Heart left ventricle (tissue), 16 donors: Measurements from ENCODE around the gene ARHGAP26. TPM values are rescaled to one million over a fixed set of nuclear protein-coding genes. Genes with fewer than 3 reads are reported as not detected.
A peak's percentile ranks its signal among the peaks of the same experiment; 100 is the strongest.

Experiments used
- ATAC-seq, 4 donors: fragments of 200-7000 bp; cut with Tn5 transposase; one replicate each; pipeline ENCODE4 v1.9.1; 2020 to 2022; ENCODE audit warnings: moderate library complexity in 4 of 4, mild to moderate bottlenecking in 3 of 4, moderate number of reproducible peaks in 1 of 4
- DNase-seq, 5 donors: peaks; one replicate each; pipeline ENCODE4 v3.0.0-alpha.2; 2020
- H3K27ac ChIP-seq, 12 donors: fragments of 200-600 bp; sonication (generic) in 4 of 12; one replicate each; pipeline versions ENCODE4 v1.5.0 to v1.8.0; 2016 to 2022; ENCODE audit warnings: mild to moderate bottlenecking in 2 of 12
- H3K27me3 ChIP-seq, 9 donors: fragments of 200-600 bp; sonication (generic) in 2 of 9; one replicate each; pipeline versions ENCODE4 v1.5.1 to v1.8.0; 2016 to 2022; ENCODE audit warnings: mild to moderate bottlenecking in 3 of 9
- H3K36me3 ChIP-seq, 9 donors: fragments of 200-600 bp; sonication (generic) in 2 of 9; one replicate each; pipeline versions ENCODE4 v1.5.0 to v1.8.0; 2018 to 2022; ENCODE audit warnings: mild to moderate bottlenecking in 2 of 9
- H3K4me1 ChIP-seq, 12 donors: fragments of 200-600 bp; sonication (generic) in 4 of 12; one replicate each; pipeline versions ENCODE4 v1.5.0 to v1.8.0; 2016 to 2022; ENCODE audit warnings: mild to moderate bottlenecking in 3 of 12
- H3K4me3 ChIP-seq, 12 donors: fragments of 200-600 bp; sonication (generic) in 4 of 12; one replicate each; pipeline versions ENCODE4 v1.5.0 to v1.8.0; 2017 to 2022; ENCODE audit warnings: mild to moderate bottlenecking in 9 of 12, moderate library complexity in 4 of 12
- H3K9me3 ChIP-seq, 12 donors: fragments of 200-600 bp; sonication (generic) in 4 of 12; one replicate each; pipeline versions ENCODE4 v1.5.0 to v1.8.0; 2016 to 2022; ENCODE audit warnings: mild to moderate bottlenecking in 1 of 12
- CTCF ChIP-seq, 12 donors: fragments of 200-600 bp; sonication (generic) in 4 of 12; IDR thresholded peaks; one replicate each; pipeline versions ENCODE4 v1.5.0 to v1.8.0; 2018 to 2022; ENCODE audit warnings: antibody characterized with exemption in 12 of 12, mild to moderate bottlenecking in 5 of 12
- POLR2A ChIP-seq, 2 donors: fragments of 450-650 bp; IDR thresholded peaks; one replicate each; pipeline ENCODE4 v1.6.1; 2017; ENCODE audit warnings: antibody characterized with exemption in 2 of 2, mild to moderate bottlenecking in 2 of 2, moderate library complexity in 2 of 2
- WGBS, 4 donors: extraction: QIAGEN DNeasy Blood & Tissue Kit in 2 of 4; methylation state at CpG; one replicate each; pipeline versions ENCODE4 v1.1.5 to v1.1.7; 2013 to 2018; 5-methylcytosine and 5-hydroxymethylcytosine counted together
- intact Hi-C, 10 donors: fragments of 100-400 bp; cut with DNase I; formaldehyde crosslinking; loops; one replicate each; pipeline versions ENCODE4 v1.11.1 to v1.14.2; 2022
- polyA plus RNA-seq, 2 donors: library from polyadenylated mRNA; stranded (reverse); fragments of 200-250 nt; gene quantifications; one replicate each; pipeline ENCODE4 v1.2.3, GENCODE V29; 2013
- total RNA-seq, 9 donors: library from RNA; depleted of rRNA in 2 of 9; stranded (reverse); fragments of >200 nt in 2 of 9; fragmentation: NEBNext Ultra II Directional in 3 of 9; extraction: Animal tissue kit (Norgen Biotek cat#: 25700) in 3 of 9; gene quantifications; one replicate each; pipeline versions ENCODE4 v1.1.0 to v1.2.4, GENCODE V29; 2016 to 2023
- donor health status: ischemic (EF 13 %, LVEDD 7.1; RV severe dilation, severe dysfunction).
- donor health status: healthy with polysubstance abuse.
- donor health status: DM: no; HTN: yes; CAD: no.
- donor health status: DM: no; HTN: no; CAD: no.
- donor health status: ischemic (EF 25% LVEDD 6.9; RV normal size, moderate dysfunction).
- donor health status: ischemic (EF 25% LVEDD 5.7; RV mildly dilated, moderate dysfunction).
- donor health status: healthy.
- donor health status: DM: yes; HTN: yes; CAD: no.
- donor health status: ischemic (EF 35%, LVEDD 5.7; RV mildly dilated, moderate dysfunction).
- donor health status: nonischemic (EF 11% LVEDD 7.7; RV severe dilation, severe dysfunction).
- donor health status: DM: yes; HTN: yes; CAD: no.
- donor health status: PGD.
- donor health status: ischemic (EF 29% LVEDD 5.4; RV normal size, mild dysfunction).
- donor health status: nonischemic (EF 23%, LVEDD 6.1; RV moderate dilation, normal function).

ARHGAP26 gene
- total and polyA plus RNA-seq, 11 donors, result 11.9 to 52.1 (median 33.7) TPM

GRCh38 chr5:142881076-142881783 is 111.1 kb downstream of the ARHGAP26 start:
- Histone ChIP-seq H3K27ac (peak overlapping the region in 11 of 12 donors; percentile 24 to 70 (median 58)), H3K27me3 (no peaks in the 10 kb centered on the region), H3K9me3 (no peaks in the 10 kb centered on the region), H3K4me1 (peaks cover 6 to 67% (median 37%) of the 10 kb centered on the region in 12 donors), H3K36me3 (peaks cover 0 to 43% (median 10%) of the 10 kb centered on the region in 9 donors), H3K4me3 (no peak overlapping the region)
- 76 to 80% (median 78%) methylated on average over 8 of the region's 8 CpGs for WGBS, 4 donors
- peak in 3 of 4 donors; percentile 2 to 46 (median 11) for ATAC-seq
- intact Hi-C loops, result loop anchor here in 8 of 10 donors (1.0 to 10.0 kb wide), 6 partner anchors 109 to 266 kb away; partner anchors contain the start of gene ARHGAP26 (in 1 of the 8)
- DNase-seq, result no peak
- TF ChIP-seq CTCF (IDR thresholded peaks at IDR 0.05) (no peak), POLR2A (IDR thresholded peaks at IDR 0.05) (no peak)

GRCh38 chr5:142881784-142882126 is 111.6 kb downstream of the ARHGAP26 start:
- intact Hi-C loops, result loop anchor here in 8 of 10 donors (1.0 to 10.0 kb wide), 6 partner anchors 109 to 267 kb away; partner anchors contain the start of gene ARHGAP26 (in 1 of the 8)
- Histone ChIP-seq H3K9me3 (no peaks in the 10 kb centered on the region), H3K4me1 (peaks cover 6 to 72% (median 40%) of the 10 kb centered on the region in 12 donors), H3K36me3 (peaks cover 0 to 43% (median 10%) of the 10 kb centered on the region in 9 donors), H3K4me3 (no peak overlapping the region), H3K27me3 (no peaks in the 10 kb centered on the region), H3K27ac (peak overlapping the region in 11 of 12 donors; percentile 22 to 70 (median 58))
- DNase-seq (no peak), ATAC-seq (peak; percentile 34 to 70 (median 58))
- TF ChIP-seq POLR2A (IDR thresholded peaks at IDR 0.05) (no peak), CTCF (IDR thresholded peaks at IDR 0.05) (no peak)
- WGBS, 4 donors, result 60 to 67% (median 64%) methylated on average over 3 of the region's 3 CpGs

- Histone ChIP-seq H3K4me1 (peaks cover 6 to 78% (median 41%) of the 10 kb centered on the region in 12 donors), H3K4me3 (no peak overlapping the region), H3K9me3 (no peaks in the 10 kb centered on the region), H3K27ac (peak overlapping the region; percentile 31 to 74 (median 62)), H3K27me3 (no peaks in the 10 kb centered on the region), H3K36me3 (peaks cover 0 to 43% (median 10%) of the 10 kb centered on the region in 9 donors)
- ATAC-seq (peak; percentile 60 to 81 (median 74)), DNase-seq (peak in 4 of 5 donors; percentile 49 to 83 (median 54))
- WGBS, 4 donors, result 28 to 59% (median 40%) methylated on average over 2 of the region's 2 CpGs
- intact Hi-C loops, result loop anchor here in 5 of 10 donors (5.0 to 10.0 kb wide), 3 partner anchors 111 to 268 kb away; partner anchors contain the start of gene ARHGAP26 (in 1 of the 5)
- TF ChIP-seq CTCF (IDR thresholded peaks at IDR 0.05) (no peak), POLR2A (IDR thresholded peaks at IDR 0.05) (no peak)
These were observed 112.8 kb downstream of the ARHGAP26 start for GRCh38 chr5:142883025-142883424.

- Histone ChIP-seq H3K36me3 (peaks cover 0 to 43% (median 10%) of the 10 kb centered on the region in 9 donors), H3K27ac (peak overlapping the region; percentile 31 to 74 (median 62)), H3K27me3 (no peaks in the 10 kb centered on the region), H3K9me3 (no peaks in the 10 kb centered on the region), H3K4me3 (no peak overlapping the region), H3K4me1 (peaks cover 6 to 80% (median 42%) of the 10 kb centered on the region in 12 donors)
- ATAC-seq (no peak), DNase-seq (no peak)
- intact Hi-C loops, result loop anchor here in 5 of 10 donors (5.0 to 10.0 kb wide), 3 partner anchors 111 to 269 kb away; partner anchors contain the start of gene ARHGAP26 (in 1 of the 5)
- 77 to 97% (median 90%) methylated on average over 4 of the region's 4 CpGs for WGBS, 4 donors
- no peak for TF ChIP-seq POLR2A (IDR thresholded peaks at IDR 0.05)
- TF ChIP-seq CTCF (IDR thresholded peaks at IDR 0.05), result no peak
These were observed 113.3 kb downstream of the ARHGAP26 start for GRCh38 chr5:142883438-142883837.
